ENCODE data around the gene TMEM121.

TMEM121 gene

DNA sequence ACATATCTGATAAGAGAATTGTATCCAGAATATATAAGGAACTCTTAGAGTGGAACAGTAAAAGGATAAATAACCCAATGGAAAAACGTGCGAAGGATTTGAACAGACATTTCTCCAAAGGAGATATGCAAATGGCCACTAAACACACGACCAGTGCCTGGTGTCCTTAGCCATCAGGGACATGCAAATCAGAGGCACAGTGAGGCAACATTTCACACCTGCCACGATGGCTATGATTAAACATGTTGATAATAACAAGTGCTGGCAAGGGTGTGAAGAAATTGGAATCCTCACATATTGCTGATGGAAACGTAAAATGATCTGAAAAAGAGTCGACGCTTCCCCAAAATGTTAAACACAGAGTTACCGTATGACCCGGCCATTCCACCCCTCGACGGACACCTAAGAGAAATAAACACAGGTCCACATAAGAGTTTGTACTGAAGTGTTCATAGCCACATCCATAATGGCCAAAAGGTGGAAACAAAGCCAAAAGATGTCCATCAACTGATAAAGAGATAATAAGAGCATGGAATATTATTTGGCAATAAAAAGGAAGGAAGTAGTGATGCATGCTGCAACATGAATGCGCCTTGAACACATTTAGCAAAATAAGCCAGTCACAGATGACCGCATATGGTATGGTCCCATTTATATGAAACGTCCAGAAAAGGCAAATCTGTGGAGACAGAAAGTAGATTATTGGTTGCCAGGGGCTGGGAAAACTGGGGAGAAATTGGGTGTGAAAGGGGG, 6.3 kb upstream of the TMEM121 start:
- TF ChIP-seq, protein P1, sequence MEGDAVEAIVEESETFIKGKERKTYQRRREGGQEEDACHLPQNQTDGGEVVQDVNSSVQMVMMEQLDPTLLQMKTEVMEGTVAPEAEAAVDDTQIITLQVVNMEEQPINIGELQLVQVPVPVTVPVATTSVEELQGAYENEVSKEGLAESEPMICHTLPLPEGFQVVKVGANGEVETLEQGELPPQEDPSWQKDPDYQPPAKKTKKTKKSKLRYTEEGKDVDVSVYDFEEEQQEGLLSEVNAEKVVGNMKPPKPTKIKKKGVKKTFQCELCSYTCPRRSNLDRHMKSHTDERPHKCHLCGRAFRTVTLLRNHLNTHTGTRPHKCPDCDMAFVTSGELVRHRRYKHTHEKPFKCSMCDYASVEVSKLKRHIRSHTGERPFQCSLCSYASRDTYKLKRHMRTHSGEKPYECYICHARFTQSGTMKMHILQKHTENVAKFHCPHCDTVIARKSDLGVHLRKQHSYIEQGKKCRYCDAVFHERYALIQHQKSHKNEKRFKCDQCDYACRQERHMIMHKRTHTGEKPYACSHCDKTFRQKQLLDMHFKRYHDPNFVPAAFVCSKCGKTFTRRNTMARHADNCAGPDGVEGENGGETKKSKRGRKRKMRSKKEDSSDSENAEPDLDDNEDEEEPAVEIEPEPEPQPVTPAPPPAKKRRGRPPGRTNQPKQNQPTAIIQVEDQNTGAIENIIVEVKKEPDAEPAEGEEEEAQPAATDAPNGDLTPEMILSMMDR (IDR thresholded peaks at IDR 0.05), result no peak

DNA sequence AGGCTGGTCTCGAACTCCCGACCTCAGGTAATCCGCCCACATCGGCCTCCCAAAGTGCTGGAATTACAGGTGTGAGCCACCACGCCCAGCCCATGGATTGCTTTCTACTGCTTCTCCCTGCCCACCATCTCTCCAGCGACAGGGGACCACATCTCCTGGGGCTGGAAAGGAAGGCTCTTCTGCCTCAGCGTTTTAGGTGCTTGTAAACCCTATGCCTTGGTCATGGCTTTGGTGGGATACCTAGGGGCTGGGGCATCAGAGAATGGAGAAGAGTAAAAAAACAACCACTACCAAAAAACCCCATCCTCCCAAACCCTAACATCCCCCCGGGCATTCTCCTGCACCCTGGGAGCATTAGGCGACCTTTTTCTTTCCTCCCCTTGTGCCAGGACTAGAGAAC, 1.1 kb upstream of the TMEM121 start:
- TF ChIP-seq, protein P1 (IDR thresholded peaks at IDR 0.05), result no peak

DNA sequence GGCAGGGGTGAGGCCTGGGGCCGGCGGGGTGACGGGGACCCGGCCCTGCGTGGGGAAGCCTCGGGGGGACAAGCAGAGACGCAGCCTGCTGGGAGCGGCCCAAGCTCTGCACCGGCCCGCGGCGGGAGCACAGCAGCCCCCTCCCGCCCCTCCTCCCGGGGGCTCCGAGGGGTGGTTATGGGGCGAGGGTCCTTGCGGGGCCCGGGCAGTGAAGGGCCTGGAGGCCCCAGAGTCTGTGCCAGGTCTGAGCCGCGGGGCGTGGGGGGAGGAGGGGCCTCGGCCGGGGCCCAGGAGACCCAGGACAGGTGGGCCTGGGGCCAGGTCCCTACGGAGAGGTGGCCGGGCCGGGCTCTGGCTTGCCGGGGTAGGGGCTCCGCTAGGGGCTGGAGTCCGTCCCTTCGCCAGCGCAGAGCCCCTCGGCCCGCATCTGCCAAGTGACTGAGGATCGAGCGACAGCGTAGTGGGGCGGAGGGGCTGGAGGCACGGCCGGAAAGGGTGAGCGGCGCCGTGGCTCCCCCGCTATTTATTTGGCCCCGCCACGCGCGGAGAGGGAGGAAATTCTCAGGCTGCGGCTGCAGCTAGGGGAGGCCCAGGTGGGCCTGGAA, 495 bp downstream of the TMEM121 start:
- TF ChIP-seq, protein P1 (IDR thresholded peaks at IDR 0.05), result no peak

DNA sequence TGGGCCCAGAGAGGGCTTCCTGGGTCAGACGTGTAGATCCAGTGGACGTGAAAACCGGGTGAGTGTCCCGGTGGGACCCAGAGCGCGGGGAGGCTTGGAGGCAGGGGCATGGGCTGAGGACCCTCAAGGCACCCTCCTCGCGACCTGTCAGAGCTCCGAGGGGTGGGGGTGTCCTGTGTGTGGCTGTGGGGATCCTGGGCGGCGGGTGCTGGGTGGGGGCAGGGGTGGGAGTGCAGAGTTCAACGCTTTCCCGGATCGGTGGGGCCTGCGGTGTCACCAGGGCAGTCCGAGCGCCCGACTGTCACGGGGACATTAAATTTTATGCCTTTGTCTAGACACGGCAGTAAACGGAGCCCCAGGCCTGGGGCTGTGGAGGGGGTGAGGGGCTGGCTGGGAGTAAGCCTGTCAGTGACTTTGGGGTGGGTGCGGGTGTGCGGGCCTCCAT, 1.0 kb downstream of the TMEM121 start:
- TF ChIP-seq, protein P1 (IDR thresholded peaks at IDR 0.05), result no peak

DNA sequence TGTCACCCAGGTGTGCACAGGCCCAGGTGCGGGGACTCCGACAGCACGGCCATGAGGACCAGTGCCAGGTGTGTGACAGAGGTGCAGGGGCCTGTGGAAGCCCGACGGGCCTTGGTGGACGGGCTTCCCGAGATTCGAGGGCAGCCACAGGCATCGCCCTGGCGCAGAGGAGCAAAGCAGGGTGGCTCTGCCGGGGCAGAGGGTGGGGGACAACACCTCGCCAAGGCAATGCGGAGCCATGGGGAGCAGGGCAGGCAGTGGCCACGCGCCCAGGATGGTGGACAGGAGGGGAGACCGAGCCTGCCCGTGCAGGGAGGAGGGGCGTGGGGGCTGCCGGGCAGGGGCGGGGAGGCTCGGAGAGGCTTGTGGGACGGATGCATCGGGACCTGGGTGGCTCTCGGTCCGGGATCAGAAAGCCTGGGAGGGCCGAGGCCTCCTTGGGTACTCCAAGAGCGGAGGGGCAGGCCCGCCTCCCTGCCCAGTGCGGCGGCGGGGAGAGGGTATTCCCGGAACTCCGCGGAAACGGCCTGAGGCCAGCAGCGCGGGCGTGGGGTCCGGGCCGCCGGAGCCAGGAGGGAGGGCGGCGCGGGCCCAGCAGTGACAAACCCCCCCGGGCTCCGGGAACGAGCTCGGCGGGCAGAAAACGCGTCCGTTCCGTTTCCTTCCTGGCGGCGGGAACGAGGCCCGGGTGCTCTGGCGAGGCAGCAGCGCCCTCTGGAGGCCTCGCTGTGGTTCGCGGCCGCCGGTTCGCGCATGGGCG, 1.6 kb downstream of the TMEM121 start:
- TF ChIP-seq, protein P1 (IDR thresholded peaks at IDR 0.05), result peak; percentile 79

DNA sequence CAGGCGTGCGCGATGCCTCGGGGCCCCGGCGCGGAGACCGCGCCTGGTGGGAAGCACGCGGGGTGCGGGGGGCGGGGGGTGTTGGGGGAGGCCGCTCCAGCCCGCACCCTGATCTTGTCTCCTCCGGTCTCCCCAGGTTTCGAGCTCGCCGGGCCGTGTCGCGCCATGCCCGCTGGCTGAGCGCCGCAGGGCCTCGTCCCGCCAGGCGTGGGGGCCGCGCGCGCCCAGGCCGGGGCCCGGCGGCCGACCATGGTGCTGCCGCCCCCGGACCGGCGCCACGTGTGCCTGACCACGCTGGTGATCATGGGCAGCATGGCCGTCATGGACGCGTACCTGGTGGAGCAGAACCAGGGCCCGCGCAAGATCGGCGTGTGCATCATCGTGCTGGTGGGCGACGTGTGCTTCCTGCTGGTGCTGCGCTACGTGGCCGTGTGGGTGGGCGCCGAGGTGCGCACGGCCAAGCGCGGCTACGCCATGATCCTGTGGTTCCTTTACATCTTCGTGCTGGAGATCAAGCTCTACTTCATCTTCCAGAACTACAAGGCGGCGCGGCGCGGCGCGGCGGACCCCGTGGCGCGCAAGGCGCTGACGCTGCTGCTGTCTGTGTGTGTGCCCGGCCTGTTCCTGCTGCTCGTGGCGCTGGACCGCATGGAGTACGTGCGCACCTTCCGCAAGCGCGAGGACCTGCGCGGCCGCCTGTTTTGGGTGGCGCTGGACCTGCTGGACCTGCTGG, 2.4 kb downstream of the TMEM121 start:
- TF ChIP-seq, protein P1 (IDR thresholded peaks at IDR 0.05), result peak; percentile 11; the same call in 1 of the 2 replicates

DNA sequence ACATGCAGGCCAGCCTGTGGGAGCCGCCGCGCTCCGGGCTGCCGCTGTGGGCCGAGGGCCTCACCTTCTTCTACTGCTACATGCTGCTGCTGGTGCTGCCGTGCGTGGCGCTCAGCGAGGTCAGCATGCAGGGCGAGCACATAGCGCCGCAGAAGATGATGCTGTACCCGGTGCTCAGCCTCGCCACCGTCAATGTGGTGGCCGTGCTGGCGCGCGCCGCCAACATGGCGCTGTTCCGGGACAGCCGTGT, 2.9 kb downstream of the TMEM121 start:
- TF ChIP-seq, protein P1 (IDR thresholded peaks at IDR 0.05), result no peak

Data from LNCAP (cell line).